Esophagus (tissue), 2 donors: ENCODE results near the gene SOX8. TPM values are rescaled to one million over a fixed set of nuclear protein-coding genes. Genes with fewer than 3 reads are reported as not detected.

Experiments
- H3K27ac ChIP-seq, 2 donors: one replicate each; pipeline ENCODE4 v1.5.1; 2013; ENCODE audit warnings: low read depth in 2 of 2, mild to moderate bottlenecking in 2 of 2, inconsistent platforms in 1 of 2, low read length in 1 of 2, moderate library complexity in 1 of 2
- H3K27me3 ChIP-seq, 2 donors: one replicate each; pipeline ENCODE4 v1.6.1; 2013; ENCODE audit warnings: low read length in 2 of 2, control low read depth in 1 of 2, mild to moderate bottlenecking in 1 of 2; ENCODE audit not compliant: insufficient read depth in 2 of 2, control insufficient read depth in 1 of 2
- H3K36me3 ChIP-seq, 2 donors: one replicate each; pipeline ENCODE4 v1.6.1; 2013; ENCODE audit warnings: low read length in 1 of 2; ENCODE audit not compliant: control insufficient read depth in 2 of 2, insufficient read depth in 2 of 2
- H3K4me1 ChIP-seq, 2 donors: one replicate each; pipeline ENCODE4 v1.6.1; 2013; ENCODE audit warnings: low read length in 1 of 2; ENCODE audit not compliant: control insufficient read depth in 2 of 2, insufficient read depth in 2 of 2
- H3K4me3 ChIP-seq, 2 donors: one replicate each; pipeline ENCODE4 v1.5.1; 2013; ENCODE audit warnings: low read length in 2 of 2, mild to moderate bottlenecking in 2 of 2, low read depth in 1 of 2, moderate library complexity in 1 of 2
- H3K9me3 ChIP-seq, 2 donors: one replicate each; pipeline ENCODE4 v1.6.1; 2013; ENCODE audit warnings: mild to moderate bottlenecking in 2 of 2, low read depth in 1 of 2, low read length in 1 of 2, moderate library complexity in 1 of 2; ENCODE audit not compliant: control insufficient read depth in 2 of 2, insufficient read depth in 1 of 2
- WGBS, 2 donors: extraction: QIAGEN DNeasy Blood & Tissue Kit; methylation state at CpG; one replicate each; pipeline ENCODE4 v1.1.7; 2013; 5-methylcytosine and 5-hydroxymethylcytosine counted together
- polyA plus RNA-seq, 2 donors: library from polyadenylated mRNA; stranded (reverse); fragments of 200-250 nt; gene quantifications; one replicate each; pipeline ENCODE4 v1.2.3, GENCODE V29; 2013
- donor health status: healthy with polysubstance abuse.
- donor health status: Bipolar disorder and iron deficiency.

SOX8 gene
- polyA plus RNA-seq, 2 donors = 0.18 to 0.25 TPM

DNA sequence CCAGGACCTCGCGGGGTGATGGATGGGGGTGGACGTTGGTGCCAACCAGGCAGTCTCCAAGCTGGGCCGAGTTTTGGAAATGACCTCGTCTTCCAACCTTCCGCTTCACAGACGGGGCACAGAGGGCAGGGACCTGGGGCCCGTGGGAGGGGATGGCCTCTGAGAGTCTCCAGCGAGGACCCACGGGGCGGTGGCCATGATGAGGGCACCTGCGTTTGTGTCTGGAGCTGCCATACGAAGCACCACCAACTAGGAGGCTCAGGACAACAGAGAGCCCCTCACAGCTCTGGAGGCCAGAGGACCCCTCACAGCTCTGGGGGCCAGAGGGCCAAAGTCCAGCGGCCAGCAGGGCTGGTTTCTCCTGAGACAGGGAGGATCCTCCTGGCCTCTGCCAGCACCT is 26.5 kb downstream of the SOX8 start:
- Histone ChIP-seq H3K4me1 (peaks cover 0 to 16% of the 10 kb centered on the region in 2 donors), H3K36me3 (no peaks in the 10 kb centered on the region), H3K9me3 (peaks cover 0 to 2% of the 10 kb centered on the region in 2 donors), H3K27me3 (peaks cover 0 to 5% of the 10 kb centered on the region in 2 donors), H3K27ac (no peak overlapping the region), H3K4me3 (no peak overlapping the region)
- WGBS, 2 donors = 82 to 88% methylated on average over 14 of the region's 14 CpGs

GRCh38 chr16:1009358-1010150 is 28.0 kb downstream of the SOX8 start:
- WGBS, 2 donors = 71 to 77% methylated on average over 30 of the region's 30 CpGs
- Histone ChIP-seq H3K4me3 (no peak overlapping the region), H3K36me3 (no peaks in the 10 kb centered on the region), H3K9me3 (peaks cover 0 to 3% of the 10 kb centered on the region in 2 donors), H3K27me3 (peaks cover 0 to 5% of the 10 kb centered on the region in 2 donors), H3K27ac (no peak overlapping the region), H3K4me1 (peaks cover 0 to 8% of the 10 kb centered on the region in 2 donors)

DNA sequence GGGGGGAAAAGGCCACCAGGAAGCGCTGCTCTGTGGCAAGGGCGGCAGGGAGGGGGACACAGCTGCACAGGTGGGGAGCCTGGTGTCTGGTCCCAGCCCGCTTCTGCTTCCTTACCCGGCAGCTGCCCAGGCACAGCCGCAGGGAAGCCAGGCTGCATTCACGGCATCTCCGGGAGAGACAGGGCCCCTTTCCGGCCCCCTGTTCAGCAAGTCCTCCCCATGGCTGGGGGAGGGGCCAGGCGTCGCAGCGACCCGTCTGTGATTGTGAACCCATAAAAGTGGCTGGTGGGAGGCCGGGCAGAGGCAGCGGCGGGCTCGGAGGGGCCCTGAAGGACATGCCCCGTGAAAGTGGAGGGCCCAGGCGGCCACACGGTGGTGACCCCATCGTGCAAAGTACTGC is 28.7 kb downstream of the SOX8 start:
- Histone ChIP-seq H3K4me1 (peaks cover 0 to 8% of the 10 kb centered on the region in 2 donors), H3K36me3 (no peaks in the 10 kb centered on the region), H3K27me3 (peaks cover 0 to 5% of the 10 kb centered on the region in 2 donors), H3K4me3 (no peak overlapping the region), H3K27ac (no peak overlapping the region), H3K9me3 (peaks cover 0 to 3% of the 10 kb centered on the region in 2 donors)
- 44 to 46% methylated on average over 20 of the region's 20 CpGs for WGBS, 2 donors

GRCh38 chr16:1010815-1011214 is 29.2 kb downstream of the SOX8 start:
- H3K4me3 ChIP-seq = no peak overlapping the region
- WGBS, 2 donors = 72 to 74% methylated on average over 16 of the region's 16 CpGs
- H3K4me1 ChIP-seq = peaks cover 0 to 8% of the 10 kb centered on the region in 2 donors
- H3K27ac ChIP-seq = no peak overlapping the region
- no peaks in the 10 kb centered on the region for H3K36me3 ChIP-seq
- peaks cover 0 to 3% of the 10 kb centered on the region in 2 donors for H3K9me3 ChIP-seq
- H3K27me3 ChIP-seq = peaks cover 0 to 5% of the 10 kb centered on the region in 2 donors

DNA sequence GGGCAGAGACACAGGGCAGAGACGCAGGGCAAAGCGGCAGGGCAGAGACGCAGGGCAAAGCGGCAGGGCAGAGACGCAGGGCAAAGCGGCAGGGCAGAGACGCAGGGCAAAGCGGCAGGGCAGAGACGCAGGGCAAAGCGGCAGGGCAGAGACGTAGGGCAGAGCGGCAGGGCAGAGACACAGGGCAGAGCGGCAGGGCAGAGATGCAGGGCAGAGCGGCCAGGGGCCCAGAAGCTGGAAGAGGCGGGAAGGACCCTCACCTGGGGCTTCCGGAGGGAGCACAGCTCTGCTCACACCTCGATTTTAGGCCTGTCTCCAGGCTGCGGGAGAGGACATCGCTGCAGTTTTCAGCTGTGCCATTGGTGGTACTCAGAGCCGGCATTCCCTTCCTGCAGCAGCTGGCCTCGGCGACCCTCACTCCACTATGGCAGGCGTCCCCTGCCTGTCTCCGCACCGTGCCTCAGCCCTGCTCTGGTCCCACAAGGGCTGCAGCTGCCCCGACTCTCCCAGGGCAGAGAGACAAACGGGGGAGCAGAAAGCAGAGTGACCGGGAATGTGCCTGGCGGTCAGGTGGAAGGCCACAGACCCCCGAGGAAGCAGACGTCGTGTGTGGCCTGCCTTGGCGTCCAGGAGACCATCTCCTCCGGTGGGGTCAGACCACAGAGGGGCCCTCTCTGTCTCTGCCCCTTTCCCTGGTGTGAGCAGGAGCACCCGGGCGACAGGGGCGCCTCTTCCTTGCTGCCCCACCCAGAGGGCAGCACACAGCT is 29.9 kb downstream of the SOX8 start:
- Histone ChIP-seq H3K4me1 (peaks cover 0 to 8% of the 10 kb centered on the region in 2 donors), H3K9me3 (peaks cover 0 to 3% of the 10 kb centered on the region in 2 donors), H3K4me3 (no peak overlapping the region), H3K36me3 (no peaks in the 10 kb centered on the region), H3K27me3 (peaks cover 0 to 5% of the 10 kb centered on the region in 2 donors), H3K27ac (no peak overlapping the region)
- WGBS, 2 donors = 79 to 80% methylated on average over 33 to 37 of the region's 37 CpGs

- Histone ChIP-seq H3K27ac (no peak overlapping the region), H3K27me3 (peaks cover 0 to 5% of the 10 kb centered on the region in 2 donors), H3K36me3 (no peaks in the 10 kb centered on the region), H3K9me3 (peaks cover 0 to 3% of the 10 kb centered on the region in 2 donors), H3K4me1 (peaks cover 0 to 5% of the 10 kb centered on the region in 2 donors), H3K4me3 (no peak overlapping the region)
- WGBS, 2 donors = 82 to 84% methylated on average over 19 of the region's 19 CpGs
These were observed 30.6 kb downstream of the SOX8 start for GRCh38 chr16:1012135-1012534.

DNA sequence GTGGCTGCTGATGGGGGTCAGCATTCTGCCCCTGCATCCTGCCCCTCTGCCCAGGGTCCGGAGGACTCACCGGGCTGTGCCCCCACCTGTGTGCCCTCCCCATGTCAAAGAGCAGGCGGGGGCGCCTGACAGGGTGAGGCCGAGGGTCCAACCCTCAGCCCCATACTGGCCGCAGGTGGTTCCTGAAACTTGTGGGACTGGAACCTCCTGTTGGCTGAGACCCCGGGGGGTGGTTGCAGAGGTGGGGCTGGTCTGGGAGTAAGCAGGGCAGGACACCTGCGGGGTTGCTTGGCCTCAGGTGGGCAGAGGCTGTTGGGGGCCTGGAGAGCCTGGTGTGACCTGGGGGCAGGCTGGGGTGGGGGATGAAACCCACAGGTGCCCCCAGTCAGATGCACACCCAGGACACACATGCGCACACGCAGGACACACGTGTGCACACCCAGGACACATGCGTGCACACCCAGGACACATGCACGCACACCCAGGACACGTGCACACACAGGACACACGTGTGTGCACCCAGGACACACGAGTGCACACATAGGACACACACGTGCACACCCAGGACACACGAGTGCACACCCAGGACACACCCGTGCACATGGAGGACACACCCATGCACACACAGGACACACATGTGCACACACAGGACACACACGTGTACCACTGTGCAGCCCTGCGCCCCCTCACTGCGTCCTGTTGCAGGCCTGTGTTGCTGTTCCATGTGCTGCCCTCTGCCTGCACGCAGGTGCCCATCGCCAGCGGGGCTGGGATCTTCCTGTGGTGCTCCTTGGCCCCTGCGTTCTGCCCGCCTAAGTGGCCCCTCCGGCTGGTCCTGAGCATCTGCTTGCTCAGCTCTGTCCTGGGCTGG is 31.4 kb downstream of the SOX8 start:
- Histone ChIP-seq H3K36me3 (no peaks in the 10 kb centered on the region), H3K27me3 (peaks cover 0 to 5% of the 10 kb centered on the region in 2 donors), H3K4me1 (no peaks in the 10 kb centered on the region), H3K4me3 (no peak overlapping the region), H3K27ac (no peak overlapping the region), H3K9me3 (peaks cover 0 to 3% of the 10 kb centered on the region in 2 donors)
- WGBS, 2 donors = 79 to 84% methylated on average over 28 of the region's 28 CpGs

- no peaks in the 10 kb centered on the region for H3K4me1 ChIP-seq
- H3K36me3 ChIP-seq = no peaks in the 10 kb centered on the region
- H3K4me3 ChIP-seq = no peak overlapping the region
- peaks cover 0 to 5% of the 10 kb centered on the region in 2 donors for H3K27me3 ChIP-seq
- H3K9me3 ChIP-seq = peaks cover 0 to 3% of the 10 kb centered on the region in 2 donors
- WGBS, 2 donors = 72 to 78% methylated on average over 8 of the region's 8 CpGs
- no peak overlapping the region for H3K27ac ChIP-seq
These were observed 32.0 kb downstream of the SOX8 start for GRCh38 chr16:1013593-1013900.

- Histone ChIP-seq H3K9me3 (peaks cover 0 to 3% of the 10 kb centered on the region in 2 donors), H3K27ac (no peak overlapping the region), H3K36me3 (no peaks in the 10 kb centered on the region), H3K4me3 (no peak overlapping the region), H3K27me3 (peaks cover 0 to 5% of the 10 kb centered on the region in 2 donors), H3K4me1 (no peaks in the 10 kb centered on the region)
- WGBS, 2 donors = 83 to 86% methylated on average over 8 of the region's 8 CpGs
These were observed 32.7 kb downstream of the SOX8 start for GRCh38 chr16:1014221-1014620.
